C4-2B (cell line): ENCODE data around the gene C9orf40.

Source experiments
- H3K27ac ChIP-seq: fragments of 450-650 bp; 2 replicates; pipeline ENCODE4 v1.5.1; 2017
- ZFX ChIP-seq: fragments of 450-650 bp; IDR thresholded peaks from 2 replicates; pipeline ENCODE4 v1.6.1; 2017
- TF ChIP-seq, protein P1 (sequence below): fragments of 450-650 bp; conservative IDR thresholded peaks from 2 replicates; pipeline ENCODE4 v1.5.1; 2017; ENCODE audit warnings: mild to moderate bottlenecking

The C9orf40 gene

DNA sequence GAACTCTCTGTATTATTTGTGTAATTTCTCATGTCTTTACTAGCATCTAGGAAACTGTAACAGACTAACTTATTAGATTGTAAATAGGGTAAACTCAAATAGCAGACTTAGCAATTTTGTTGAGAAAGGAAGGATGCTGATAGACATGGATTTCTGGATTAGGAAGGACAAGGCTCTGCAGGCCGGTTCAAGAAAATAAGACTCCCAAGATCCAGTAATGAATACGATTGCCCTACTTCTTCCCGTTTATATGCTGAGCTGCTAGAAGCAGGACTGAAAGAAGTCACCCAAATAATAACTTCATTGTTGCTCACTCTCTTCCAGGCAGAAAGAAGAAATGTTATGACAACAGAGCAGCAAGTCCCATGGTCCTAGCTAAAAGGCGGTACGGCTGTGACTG lies 22.8 kb upstream of the C9orf40 start:
- no peak for TF ChIP-seq ZFX
- TF ChIP-seq, protein P1, sequence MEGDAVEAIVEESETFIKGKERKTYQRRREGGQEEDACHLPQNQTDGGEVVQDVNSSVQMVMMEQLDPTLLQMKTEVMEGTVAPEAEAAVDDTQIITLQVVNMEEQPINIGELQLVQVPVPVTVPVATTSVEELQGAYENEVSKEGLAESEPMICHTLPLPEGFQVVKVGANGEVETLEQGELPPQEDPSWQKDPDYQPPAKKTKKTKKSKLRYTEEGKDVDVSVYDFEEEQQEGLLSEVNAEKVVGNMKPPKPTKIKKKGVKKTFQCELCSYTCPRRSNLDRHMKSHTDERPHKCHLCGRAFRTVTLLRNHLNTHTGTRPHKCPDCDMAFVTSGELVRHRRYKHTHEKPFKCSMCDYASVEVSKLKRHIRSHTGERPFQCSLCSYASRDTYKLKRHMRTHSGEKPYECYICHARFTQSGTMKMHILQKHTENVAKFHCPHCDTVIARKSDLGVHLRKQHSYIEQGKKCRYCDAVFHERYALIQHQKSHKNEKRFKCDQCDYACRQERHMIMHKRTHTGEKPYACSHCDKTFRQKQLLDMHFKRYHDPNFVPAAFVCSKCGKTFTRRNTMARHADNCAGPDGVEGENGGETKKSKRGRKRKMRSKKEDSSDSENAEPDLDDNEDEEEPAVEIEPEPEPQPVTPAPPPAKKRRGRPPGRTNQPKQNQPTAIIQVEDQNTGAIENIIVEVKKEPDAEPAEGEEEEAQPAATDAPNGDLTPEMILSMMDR: no peak
- no peak overlapping the region for H3K27ac ChIP-seq

DNA sequence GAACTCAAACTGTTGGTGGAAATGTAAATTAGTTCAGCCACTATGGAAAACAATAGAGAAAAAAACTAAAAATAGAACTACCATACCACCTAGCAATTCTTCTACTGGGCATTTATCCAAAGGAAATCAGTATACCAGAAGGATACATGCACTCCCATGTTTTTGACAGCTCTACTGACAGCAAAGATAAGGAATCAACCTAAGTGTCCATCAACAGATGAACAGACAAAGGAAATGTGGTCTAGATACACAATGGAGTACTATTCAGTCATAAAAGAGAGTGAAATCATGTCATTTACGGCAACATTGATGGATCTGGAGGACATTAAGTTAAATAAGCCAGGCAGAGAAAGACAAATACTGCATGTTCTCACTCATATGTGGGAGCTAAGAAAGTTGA lies 21.8 kb upstream of the C9orf40 start:
- no peak overlapping the region for H3K27ac ChIP-seq
- no peak for TF ChIP-seq ZFX
- TF ChIP-seq, protein P1: no peak

DNA sequence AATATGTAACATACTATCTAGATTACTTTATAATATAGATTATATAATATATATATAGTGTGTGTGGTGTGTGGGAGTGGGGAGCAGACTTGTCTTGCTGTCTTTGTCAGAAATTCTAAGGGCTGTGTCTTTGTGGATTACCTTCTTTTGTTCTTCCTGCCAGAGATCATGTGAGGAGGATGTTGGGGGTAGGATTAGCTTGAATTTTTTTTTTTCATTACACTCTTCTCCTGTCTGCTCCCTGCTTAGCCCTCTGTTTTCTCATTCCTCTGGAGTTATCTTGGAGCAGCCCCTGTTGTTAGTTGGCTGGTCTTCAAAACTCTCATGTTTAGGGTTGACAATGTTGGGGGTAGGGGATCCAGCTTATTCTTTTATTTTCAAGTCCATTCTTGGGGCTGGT lies 21.0 kb upstream of the C9orf40 start:
- TF ChIP-seq ZFX: no peak
- TF ChIP-seq, protein P1: no peak
- no peak overlapping the region for H3K27ac ChIP-seq

DNA sequence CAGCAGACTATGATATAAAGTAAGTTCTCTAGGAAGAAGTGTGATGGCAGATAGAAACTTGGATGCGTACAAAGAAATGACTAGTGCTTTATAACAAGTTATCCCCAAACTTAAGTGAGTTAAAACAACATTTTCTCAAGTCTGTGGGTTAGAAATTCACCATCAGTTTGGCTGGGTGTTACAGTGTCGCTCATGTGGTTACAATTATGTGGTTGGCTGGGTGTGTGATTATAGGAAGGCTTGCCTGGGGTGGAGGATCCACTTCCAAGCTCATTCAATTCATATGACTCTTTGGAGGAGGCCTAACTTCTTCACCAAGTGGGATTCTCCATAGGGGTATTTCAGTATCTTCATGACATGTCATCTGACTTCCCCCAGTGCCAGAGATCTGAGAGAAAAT lies 10.3 kb upstream of the C9orf40 start:
- TF ChIP-seq, protein P1: no peak
- no peak for TF ChIP-seq ZFX
- H3K27ac ChIP-seq: no peak overlapping the region

DNA sequence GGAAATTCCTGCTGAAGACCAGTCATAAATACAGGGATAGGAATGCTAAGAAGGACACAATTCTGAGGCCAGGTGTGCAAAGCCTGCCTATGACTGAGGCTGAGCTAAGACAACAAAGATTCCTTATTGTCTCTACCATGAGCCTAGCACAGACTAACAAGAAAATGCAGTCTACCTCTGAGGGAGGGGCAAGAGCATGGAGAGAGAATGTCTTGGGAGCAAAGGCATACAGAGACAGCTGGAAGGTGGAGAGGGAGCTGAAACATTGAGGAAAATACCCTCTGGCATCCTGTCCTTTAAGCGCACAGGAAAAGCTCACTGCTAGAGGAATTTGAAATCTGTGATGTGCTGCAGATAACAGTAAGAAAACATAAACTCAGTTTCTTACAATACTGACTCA lies 8.8 kb upstream of the C9orf40 start:
- H3K27ac ChIP-seq: no peak overlapping the region
- no peak for TF ChIP-seq ZFX
- TF ChIP-seq, protein P1: no peak

DNA sequence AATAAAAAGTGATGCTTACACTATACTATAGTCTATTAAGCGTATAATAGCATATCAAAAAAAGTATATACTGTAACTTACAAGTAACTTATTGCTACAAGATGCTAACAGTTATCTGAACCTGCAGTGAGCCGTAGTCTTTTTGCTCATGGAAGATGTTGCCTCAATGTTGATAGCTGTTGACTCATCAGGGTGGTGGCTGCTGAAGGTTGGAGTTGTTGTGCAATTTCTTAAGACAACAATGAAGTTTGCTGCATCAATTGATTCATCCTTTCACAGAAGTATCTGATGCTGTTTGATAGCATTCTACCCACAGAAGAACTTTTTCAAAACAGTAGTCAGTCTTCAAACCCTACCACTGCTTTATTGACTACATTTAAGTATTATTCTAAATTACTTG lies 7.8 kb upstream of the C9orf40 start:
- TF ChIP-seq, protein P1: no peak
- no peak for TF ChIP-seq ZFX
- no peak overlapping the region for H3K27ac ChIP-seq

DNA sequence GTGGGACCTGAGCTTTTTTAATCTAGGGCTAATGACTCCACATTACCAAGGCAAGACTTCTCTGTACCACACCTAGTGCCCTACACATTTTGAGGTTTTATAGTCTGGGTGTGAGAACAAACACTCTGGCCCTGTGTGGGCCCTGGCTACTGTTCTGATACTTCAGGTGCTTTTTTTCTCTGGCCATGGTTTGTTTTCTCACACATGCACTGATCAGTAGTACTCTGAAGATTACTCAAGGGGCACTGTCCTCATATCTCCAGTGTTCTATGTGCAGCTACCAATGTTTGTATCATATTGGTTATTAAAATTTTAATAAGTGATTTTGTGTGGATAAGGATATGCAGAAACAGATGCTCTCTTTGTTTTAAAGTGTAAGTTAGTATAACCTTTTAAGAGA lies 5.9 kb upstream of the C9orf40 start:
- no peak for TF ChIP-seq ZFX
- no peak overlapping the region for H3K27ac ChIP-seq

DNA sequence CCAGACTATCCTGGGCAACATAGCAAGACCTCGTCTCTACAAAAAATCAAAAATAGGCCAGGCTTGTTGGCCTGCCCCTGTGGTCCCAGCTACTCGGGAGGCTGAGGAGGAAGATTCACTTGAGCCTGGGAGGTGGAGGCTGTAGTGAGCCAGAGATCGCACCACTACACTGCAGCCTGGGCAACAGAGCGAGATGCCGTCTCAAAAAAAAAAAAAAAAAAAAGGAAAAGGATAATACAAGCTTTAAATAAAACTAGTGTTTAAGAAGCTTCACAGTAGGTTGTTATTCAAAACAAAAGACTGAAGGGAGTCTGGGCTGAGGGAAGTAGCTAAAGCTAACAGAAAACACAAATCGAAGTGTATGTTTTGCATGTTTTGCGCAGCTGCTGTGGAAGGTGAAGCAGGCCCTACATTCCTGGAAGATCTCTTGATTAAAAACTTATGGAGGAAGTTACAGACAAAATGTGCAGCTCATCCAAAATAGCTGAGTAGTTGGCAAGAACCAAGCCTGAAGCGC lies 581 bp upstream of the C9orf40 start:
- TF ChIP-seq ZFX: no peak
- TF ChIP-seq, protein P1: no peak
- H3K27ac ChIP-seq: peak overlapping the region; percentile 98
